ENCODE data around the gene SACM1L. TPM values are rescaled to one million over a fixed set of nuclear protein-coding genes. Genes with fewer than 3 reads are reported as not detected.
A peak's percentile ranks its signal among the peaks of the same experiment; 100 is the strongest.

SACM1L gene
- total RNA-seq, 2 donors from 2014 or later, result 50.5 to 57.3 TPM

DNA sequence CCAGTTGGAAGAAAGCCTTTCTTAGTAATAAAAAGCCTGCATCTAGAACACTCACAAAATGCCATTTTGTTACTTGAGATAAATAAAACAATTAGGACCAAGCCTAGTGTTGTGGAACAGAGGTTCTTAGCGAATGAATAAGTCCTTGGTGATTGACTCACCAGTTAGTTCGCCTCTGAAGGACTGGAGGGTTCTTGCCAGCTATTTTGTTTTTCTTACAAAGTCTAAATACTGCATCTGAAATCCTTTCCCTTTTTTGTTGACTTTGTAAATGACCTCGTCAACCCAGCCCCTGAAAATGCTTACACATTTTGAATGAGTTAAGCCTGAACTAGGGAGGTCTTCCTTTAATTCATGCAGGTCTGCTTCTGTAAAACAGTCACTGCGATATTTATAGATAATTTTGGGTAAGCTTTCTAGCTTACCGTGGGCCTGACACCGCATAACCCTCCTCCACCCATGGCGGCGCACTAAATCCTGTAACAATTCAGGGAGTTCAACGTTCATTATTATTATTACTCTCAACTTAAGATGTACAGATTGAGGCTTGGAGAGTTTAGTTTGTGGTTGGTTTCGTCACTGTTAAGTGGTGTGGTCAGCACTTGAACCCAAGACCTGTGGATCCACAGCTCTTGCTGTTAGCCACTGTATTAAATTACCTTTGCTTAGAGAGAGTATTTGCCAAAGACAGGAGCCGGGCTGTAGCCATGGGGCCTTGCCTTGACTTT lies 45.0 kb upstream of the SACM1L start:
- Histone ChIP-seq H3K27me3 (replicated peaks; ENCODE audit: insufficient read depth) (no peaks in the 10 kb centered on the region), H3K4me3 (peak overlapping the region; percentile 9), H3K4me1 (ENCODE audit: control insufficient read depth in 1 of 2, low read depth in 2 of 2) (peaks cover 45 to 63% of the 10 kb centered on the region in 2 donors), H3K9me3 (no peaks in the 10 kb centered on the region), H3K27ac (peak overlapping the region; percentile 77 to 90), H3K36me3 (no peaks in the 10 kb centered on the region)
- ATAC-seq (ENCODE audit: insufficient number of reproducible peaks, low FRiP score, low read depth), result peak; percentile 41
- TF ChIP-seq, protein P1, sequence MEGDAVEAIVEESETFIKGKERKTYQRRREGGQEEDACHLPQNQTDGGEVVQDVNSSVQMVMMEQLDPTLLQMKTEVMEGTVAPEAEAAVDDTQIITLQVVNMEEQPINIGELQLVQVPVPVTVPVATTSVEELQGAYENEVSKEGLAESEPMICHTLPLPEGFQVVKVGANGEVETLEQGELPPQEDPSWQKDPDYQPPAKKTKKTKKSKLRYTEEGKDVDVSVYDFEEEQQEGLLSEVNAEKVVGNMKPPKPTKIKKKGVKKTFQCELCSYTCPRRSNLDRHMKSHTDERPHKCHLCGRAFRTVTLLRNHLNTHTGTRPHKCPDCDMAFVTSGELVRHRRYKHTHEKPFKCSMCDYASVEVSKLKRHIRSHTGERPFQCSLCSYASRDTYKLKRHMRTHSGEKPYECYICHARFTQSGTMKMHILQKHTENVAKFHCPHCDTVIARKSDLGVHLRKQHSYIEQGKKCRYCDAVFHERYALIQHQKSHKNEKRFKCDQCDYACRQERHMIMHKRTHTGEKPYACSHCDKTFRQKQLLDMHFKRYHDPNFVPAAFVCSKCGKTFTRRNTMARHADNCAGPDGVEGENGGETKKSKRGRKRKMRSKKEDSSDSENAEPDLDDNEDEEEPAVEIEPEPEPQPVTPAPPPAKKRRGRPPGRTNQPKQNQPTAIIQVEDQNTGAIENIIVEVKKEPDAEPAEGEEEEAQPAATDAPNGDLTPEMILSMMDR (IDR thresholded peaks at IDR 0.05), result no peak
- no peak for DNase-seq (ENCODE audit: low spot score)

DNA sequence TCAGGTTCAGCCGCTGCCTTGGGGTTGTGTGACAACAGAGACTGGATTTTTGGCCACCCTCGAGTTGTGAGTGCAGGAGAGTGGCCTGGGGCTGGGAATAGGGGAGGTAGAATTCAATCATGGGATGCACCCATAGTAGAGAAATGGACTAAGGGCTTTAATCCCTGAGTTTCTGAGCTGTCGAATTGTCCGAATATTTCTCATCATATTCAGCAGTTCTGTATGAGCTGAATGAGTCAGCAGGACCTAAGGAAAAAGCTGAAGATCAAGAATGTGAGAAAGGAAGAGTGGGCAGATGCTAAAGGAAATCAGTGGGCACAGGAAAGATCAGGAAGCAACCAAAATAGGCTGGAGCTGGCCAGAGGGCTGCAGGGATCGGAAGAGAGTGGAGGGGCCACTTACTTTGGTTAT lies 44.4 kb upstream of the SACM1L start:
- peaks cover 45 to 63% of the 10 kb centered on the region in 2 donors for H3K4me1 ChIP-seq (ENCODE audit: control insufficient read depth in 1 of 2, low read depth in 2 of 2)
- peak overlapping the region; percentile 77 to 90 for H3K27ac ChIP-seq
- no peak for ATAC-seq (ENCODE audit: insufficient number of reproducible peaks, low FRiP score, low read depth)

DNA sequence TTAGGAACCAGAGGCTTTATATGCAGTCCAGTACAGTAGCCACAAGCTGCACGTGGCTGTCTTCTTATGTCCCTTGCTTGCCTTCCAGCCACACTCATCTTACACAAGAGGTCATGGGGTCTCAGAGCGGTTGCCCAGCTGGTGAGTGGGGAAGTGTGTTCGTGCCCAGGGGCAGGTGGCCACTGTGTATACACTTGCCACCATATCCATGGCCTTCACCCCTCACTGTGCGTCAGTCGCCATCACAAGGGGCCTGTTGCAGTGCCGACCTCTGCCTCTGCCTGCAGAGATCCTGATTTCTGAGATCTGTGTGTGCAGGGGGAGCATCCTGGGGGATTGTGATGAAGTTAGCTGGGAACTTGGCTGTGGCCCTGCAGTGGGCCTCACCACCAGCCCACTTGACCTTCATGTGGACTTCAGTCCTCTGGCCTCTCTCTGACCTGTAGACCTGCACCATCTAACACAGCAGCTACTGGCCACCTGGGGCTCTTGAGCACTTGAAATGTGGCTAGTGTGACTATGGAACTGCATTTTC lies 43.1 kb upstream of the SACM1L start:
- DNase-seq (ENCODE audit: low spot score), result no peak
- H3K4me3 ChIP-seq, result no peak overlapping the region
- TF ChIP-seq, protein P1 (IDR thresholded peaks at IDR 0.05), result no peak
- no peaks in the 10 kb centered on the region for H3K27me3 ChIP-seq (replicated peaks; ENCODE audit: insufficient read depth)
- H3K27ac ChIP-seq, result peak overlapping the region; percentile 77 to 90
- H3K9me3 ChIP-seq, result no peaks in the 10 kb centered on the region
- no peak for ATAC-seq (ENCODE audit: insufficient number of reproducible peaks, low FRiP score, low read depth)
- H3K36me3 ChIP-seq, result no peaks in the 10 kb centered on the region
- H3K4me1 ChIP-seq (ENCODE audit: control insufficient read depth in 1 of 2, low read depth in 2 of 2), result peaks cover 45 to 63% of the 10 kb centered on the region in 2 donors

More for the DNA sequence above, 44.4 kb upstream of the SACM1L start:
- H3K4me3 ChIP-seq, result peak overlapping the region; percentile 9
- no peaks in the 10 kb centered on the region for H3K27me3 ChIP-seq (replicated peaks; ENCODE audit: insufficient read depth)
- no peaks in the 10 kb centered on the region for H3K36me3 ChIP-seq
- no peak for DNase-seq (ENCODE audit: low spot score)
- TF ChIP-seq, protein P1 (IDR thresholded peaks at IDR 0.05), result no peak
- no peaks in the 10 kb centered on the region for H3K9me3 ChIP-seq

DNA sequence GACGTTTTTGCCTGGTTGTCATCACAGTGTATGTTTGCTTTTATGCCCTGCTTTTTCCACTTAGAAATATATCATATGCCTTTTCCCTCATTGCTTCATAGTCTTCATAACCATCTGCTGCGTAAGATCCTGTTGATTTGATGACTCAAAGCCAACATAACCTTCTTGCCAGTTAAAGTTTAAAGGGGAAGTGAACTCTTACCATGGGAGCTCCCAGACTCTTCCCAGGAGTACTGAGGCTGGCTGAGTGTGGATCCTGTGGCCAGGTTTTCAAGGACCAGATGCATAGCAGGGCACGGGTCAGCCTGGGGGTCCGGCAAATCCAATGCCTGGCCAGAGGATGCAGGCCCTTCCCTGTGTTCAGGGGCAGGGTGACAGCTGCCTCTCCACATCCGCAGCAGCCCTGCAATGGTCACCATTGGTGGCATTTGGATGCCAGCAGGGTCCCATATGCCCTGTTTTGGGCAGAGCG lies 42.0 kb upstream of the SACM1L start:
- no peak for DNase-seq (ENCODE audit: low spot score)
- no peaks in the 10 kb centered on the region for H3K9me3 ChIP-seq
- ATAC-seq (ENCODE audit: insufficient number of reproducible peaks, low FRiP score, low read depth), result peak; percentile 94
- H3K27ac ChIP-seq, result peak overlapping the region; percentile 77 to 90
- H3K4me3 ChIP-seq, result peak overlapping the region; percentile 15
- TF ChIP-seq, protein P1 (IDR thresholded peaks at IDR 0.05), result no peak
- H3K36me3 ChIP-seq, result no peaks in the 10 kb centered on the region
- H3K27me3 ChIP-seq (replicated peaks; ENCODE audit: insufficient read depth), result no peaks in the 10 kb centered on the region
- H3K4me1 ChIP-seq (ENCODE audit: control insufficient read depth in 1 of 2, low read depth in 2 of 2), result peaks cover 45 to 56% of the 10 kb centered on the region in 2 donors

DNA sequence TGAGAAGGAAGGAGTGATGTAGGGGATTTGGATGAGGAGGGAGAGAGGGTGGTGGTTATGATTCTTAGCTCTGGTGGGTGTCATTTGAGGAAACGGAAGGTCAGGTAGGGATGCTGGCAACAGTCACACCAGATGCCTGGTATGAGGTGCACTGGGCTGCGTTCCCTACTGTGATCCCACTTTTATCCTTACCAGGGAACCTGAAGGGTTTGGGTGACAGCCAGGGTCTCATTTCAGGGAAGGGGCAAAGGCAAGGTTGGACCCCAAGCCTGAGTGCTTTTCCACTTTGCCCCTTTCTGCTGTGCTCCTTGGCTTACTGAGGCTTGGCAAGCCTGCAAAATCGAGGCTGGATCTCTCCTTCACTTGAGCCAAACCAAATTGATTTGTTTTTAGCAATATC lies 36.0 kb upstream of the SACM1L start:
- peaks cover 16 to 47% of the 10 kb centered on the region in 2 donors for H3K4me1 ChIP-seq (ENCODE audit: control insufficient read depth in 1 of 2, low read depth in 2 of 2)
- no peaks in the 10 kb centered on the region for H3K9me3 ChIP-seq
- H3K27ac ChIP-seq, result peak overlapping the region; percentile 34 to 72
- H3K27me3 ChIP-seq (replicated peaks; ENCODE audit: insufficient read depth), result no peaks in the 10 kb centered on the region
- ATAC-seq (ENCODE audit: insufficient number of reproducible peaks, low FRiP score, low read depth), result no peak
- H3K36me3 ChIP-seq, result no peaks in the 10 kb centered on the region
- no peak for DNase-seq (ENCODE audit: low spot score)
- TF ChIP-seq, protein P1 (IDR thresholded peaks at IDR 0.05), result no peak
- no peak overlapping the region for H3K4me3 ChIP-seq
